HCT116 (cell line): ENCODE data around the gene NUDT9.

Experiments used
- EZH2 ChIP-seq: fragments of 200-600 bp; sonication (generic); IDR thresholded peaks from 2 replicates; pipeline ENCODE4 v1.6.1; 2017; ENCODE audit warnings: antibody characterized with exemption, mixed run types
- EZH2phosphoT487 ChIP-seq: fragments of 200-600 bp; IDR thresholded peaks from 2 replicates; pipeline ENCODE4 v1.6.1; 2018; ENCODE audit warnings: antibody characterized with exemption, borderline replicate concordance
- POLR2A ChIP-seq: IDR thresholded peaks from 2 replicates; pipeline ENCODE4 v1.7.0; 2011; ENCODE audit warnings: borderline replicate concordance; ENCODE audit not compliant: insufficient read depth, insufficient read length; ENCODE audit errors: extremely low read depth
- RAD21 ChIP-seq: IDR thresholded peaks from 2 replicates; pipeline ENCODE4 v1.6.1; 2012; ENCODE audit warnings: low read depth, mild to moderate bottlenecking
- TCF7L2 ChIP-seq: IDR thresholded peaks from 2 replicates; pipeline ENCODE4 v1.7.0; 2011; ENCODE audit warnings: borderline replicate concordance, inconsistent platforms; ENCODE audit not compliant: insufficient read depth, insufficient read length; ENCODE audit errors: extremely low read depth
- TF ChIP-seq, protein P1 (sequence below), 3 experiments: fragments of 200-600 bp in 1 of 3; sonication (generic) in 1 of 3; IDR thresholded peaks in 2 of 3; conservative IDR thresholded peaks in 1 of 3; 2 replicates each; pipeline ENCODE4 v1.5.1; 2012 to 2017; ENCODE audit warnings: low read depth in 2 of 3, low read length in 2 of 3, antibody characterized with exemption in 1 of 3, borderline replicate concordance in 1 of 3, control low read depth in 1 of 3, mild to moderate bottlenecking in 1 of 3, mixed read lengths in 1 of 3, mixed run types in 1 of 3, moderate library complexity in 1 of 3; ENCODE audit not compliant: insufficient read depth in 1 of 3
- TF ChIP-seq, protein P2 (sequence below): IDR thresholded peaks from 2 replicates; pipeline ENCODE4 v1.6.1; 2012
- TF ChIP-seq, protein P3 (sequence below): IDR thresholded peaks from 2 replicates; pipeline ENCODE4 v1.6.1; 2012

DNA sequence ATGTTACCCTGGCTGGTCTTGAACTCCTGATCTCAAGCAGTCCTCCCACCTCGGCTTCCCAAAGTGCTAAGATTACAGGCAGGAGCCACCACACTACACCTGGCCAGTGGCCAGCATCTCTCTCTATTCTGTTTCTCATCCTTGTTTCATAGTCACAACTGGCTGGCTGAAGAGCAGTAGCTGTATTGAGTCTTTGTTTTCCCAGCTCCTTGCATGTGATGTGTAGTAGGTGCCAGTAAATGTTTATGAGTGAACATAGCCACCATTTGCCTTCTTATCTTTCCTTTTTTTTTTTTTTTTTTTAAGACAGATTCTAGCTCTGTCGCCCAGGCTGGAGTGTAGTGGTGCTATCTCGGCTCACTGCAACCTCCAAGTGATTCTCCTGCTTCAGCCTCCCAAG is 23.6 kb downstream of the NUDT9 start:
- TF ChIP-seq, protein P1, sequence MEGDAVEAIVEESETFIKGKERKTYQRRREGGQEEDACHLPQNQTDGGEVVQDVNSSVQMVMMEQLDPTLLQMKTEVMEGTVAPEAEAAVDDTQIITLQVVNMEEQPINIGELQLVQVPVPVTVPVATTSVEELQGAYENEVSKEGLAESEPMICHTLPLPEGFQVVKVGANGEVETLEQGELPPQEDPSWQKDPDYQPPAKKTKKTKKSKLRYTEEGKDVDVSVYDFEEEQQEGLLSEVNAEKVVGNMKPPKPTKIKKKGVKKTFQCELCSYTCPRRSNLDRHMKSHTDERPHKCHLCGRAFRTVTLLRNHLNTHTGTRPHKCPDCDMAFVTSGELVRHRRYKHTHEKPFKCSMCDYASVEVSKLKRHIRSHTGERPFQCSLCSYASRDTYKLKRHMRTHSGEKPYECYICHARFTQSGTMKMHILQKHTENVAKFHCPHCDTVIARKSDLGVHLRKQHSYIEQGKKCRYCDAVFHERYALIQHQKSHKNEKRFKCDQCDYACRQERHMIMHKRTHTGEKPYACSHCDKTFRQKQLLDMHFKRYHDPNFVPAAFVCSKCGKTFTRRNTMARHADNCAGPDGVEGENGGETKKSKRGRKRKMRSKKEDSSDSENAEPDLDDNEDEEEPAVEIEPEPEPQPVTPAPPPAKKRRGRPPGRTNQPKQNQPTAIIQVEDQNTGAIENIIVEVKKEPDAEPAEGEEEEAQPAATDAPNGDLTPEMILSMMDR (IDR thresholded peaks at IDR 0.05 in 2 of 3, conservative IDR thresholded peaks at IDR 0.05 in 1 of 3; ENCODE audit: borderline replicate concordance in 1 of 3, insufficient read depth in 1 of 3, low read depth in 2 of 3, low read length in 2 of 3) = no peak
- TF ChIP-seq EZH2 (no peak), POLR2A (no peak), RAD21 (no peak), EZH2phosphoT487 (no peak), TCF7L2 (no peak)
- TF ChIP-seq, protein P2, sequence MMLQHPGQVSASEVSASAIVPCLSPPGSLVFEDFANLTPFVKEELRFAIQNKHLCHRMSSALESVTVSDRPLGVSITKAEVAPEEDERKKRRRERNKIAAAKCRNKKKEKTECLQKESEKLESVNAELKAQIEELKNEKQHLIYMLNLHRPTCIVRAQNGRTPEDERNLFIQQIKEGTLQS = no peak
- TF ChIP-seq, protein P3, sequence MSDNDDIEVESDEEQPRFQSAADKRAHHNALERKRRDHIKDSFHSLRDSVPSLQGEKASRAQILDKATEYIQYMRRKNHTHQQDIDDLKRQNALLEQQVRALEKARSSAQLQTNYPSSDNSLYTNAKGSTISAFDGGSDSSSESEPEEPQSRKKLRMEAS = no peak
